IPS-18c (cell line): ENCODE data around the gene ASIC2.

Experiments used
- H3K4me3 ChIP-seq: 2 replicates; pipeline ENCODE4 v1.7.0; 2013; ENCODE audit warnings: low read depth, mild to moderate bottlenecking, low read length, moderate library complexity; ENCODE audit not compliant: insufficient read depth
- H3K9me3 ChIP-seq: one replicate; pipeline ENCODE4 v1.6.1; 2013; ENCODE audit warnings: mild to moderate bottlenecking, low read length, moderate library complexity; ENCODE audit not compliant: control insufficient read depth, insufficient read depth

ASIC2 gene

DNA sequence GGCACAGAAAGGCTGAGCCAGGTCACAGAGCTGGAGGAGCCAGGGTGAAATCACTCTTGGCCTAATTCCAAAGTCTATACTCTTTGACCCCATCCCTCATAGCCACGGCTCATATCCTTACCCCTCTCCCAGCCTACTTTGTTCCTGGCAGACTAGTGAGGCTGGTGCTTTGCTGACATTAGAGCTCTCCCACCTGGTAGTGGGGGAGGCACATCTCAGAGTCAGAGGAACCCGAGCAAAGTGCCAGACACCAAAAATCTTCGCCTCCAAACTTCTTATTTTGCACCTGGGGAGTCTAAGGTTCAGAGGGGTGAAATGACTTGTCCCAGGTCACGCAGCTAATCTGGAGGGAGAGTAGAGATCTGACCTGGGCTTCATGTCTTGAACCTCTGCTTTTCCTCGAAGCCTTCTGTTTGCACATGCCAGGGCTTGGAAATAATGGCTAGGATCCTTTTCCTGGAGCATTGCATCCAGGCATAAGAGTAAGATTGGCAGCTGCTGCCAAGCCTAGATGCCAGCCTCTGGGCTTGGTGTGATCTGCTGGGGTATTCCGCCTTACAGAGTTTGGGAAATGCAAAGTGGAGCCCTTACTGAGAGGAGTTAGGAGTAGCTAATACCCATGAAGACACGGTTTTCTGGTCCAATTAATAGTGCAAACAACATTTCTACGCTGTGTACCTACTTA, 174.6 kb downstream of the ASIC2 start:
- peaks cover 6% of the 10 kb centered on the region for H3K9me3 ChIP-seq
- no peak overlapping the region for H3K4me3 ChIP-seq

DNA sequence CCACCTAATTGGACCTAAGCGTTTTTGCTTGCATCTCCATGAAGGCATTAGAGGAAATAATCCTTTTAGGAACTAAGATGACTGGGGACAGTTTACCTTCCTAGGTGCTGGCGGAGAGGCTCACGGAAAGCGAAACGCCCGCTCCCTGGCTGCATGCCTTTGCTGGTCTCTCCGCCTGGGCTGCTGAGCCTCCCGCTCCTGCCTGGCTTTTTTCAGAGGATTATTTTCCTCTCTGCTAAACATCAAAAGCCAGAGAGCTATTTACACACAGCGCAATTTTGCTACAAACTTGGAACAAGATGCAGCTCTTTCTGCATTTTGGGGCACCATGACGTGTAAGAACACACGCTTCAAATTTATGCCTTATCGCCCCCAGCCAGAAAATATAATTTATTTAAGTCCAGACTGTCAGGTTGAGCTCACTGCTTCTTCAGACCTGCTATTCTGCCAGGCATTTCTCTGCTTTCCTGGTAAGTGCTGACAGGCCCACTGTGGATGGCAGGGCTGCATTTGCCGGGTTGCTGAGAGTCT, 177.0 kb downstream of the ASIC2 start:
- no peak overlapping the region for H3K4me3 ChIP-seq
- H3K9me3 ChIP-seq = peaks cover 6% of the 10 kb centered on the region

DNA sequence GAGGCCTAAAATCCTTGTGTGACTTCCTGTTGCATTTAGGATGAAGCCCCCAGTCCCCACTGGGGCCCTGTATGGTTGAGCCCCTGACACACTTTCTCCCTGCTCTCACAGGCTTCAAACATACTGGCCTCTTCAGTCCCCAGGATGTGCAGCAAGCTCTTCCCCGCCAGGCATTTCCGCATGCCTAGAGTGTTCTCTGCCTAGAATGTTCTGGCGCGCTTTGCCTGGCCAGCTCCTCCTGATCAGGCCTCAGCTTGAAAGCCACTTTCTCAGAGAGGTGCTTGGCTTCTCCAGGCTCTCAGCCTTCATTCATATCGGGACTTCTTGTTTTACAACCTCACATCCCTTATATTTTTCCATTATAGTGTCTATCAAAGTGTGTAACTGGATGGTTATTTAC, 177.7 kb downstream of the ASIC2 start:
- Histone ChIP-seq H3K4me3 (no peak overlapping the region), H3K9me3 (peaks cover 1% of the 10 kb centered on the region)

DNA sequence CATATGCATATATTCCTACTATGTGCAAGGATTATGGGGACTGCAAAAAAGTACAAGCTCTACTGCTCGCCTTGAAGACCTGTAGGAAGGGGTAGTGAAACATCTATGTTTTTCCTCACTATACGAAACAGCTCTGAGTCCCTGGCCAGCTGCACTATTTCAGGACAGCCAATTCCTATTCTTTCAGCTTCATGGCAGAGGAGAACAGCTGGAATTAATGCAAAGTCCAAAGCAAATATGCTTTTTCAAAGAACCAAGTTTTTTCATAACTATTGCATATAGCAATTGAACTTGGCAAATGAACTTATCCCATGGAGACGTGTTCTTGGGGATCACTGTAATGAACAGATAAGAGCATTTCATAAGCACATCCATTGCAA, 179.1 kb downstream of the ASIC2 start:
- H3K9me3 ChIP-seq = no peaks in the 10 kb centered on the region
- H3K4me3 ChIP-seq = no peak overlapping the region

DNA sequence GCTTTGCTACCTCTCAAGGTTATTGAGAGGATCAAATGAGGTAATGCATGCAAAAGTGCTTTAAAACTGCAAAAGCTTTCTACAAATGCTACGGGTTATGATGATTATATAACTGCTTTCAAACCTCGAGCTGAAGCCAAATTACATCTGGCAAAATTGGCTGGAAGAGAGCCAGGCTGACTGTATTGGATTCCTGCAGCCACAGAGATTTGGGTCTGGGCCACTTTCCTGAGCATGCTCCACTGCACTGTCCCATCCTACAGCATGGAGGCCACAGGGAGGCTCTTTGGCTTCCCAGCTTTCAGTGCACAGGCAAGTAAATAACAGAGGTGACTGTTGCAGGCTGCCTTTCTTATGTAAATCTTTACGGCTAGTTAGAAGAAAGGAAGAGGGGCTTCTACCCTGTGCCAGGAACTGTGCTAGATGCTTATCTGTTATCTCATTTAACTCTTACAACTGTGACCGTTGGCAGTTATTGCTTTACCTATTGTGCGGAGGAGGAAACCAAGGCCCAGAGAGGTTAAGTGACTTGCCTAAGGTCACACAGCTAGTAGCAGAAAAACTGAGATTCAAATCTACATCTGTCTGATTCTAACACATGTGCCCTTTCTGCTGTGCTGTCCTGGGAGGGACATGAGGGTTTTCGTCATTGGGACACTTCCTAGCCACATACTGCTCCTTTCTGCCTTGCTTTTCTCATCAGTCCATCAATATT, 179.7 kb downstream of the ASIC2 start:
- Histone ChIP-seq H3K4me3 (no peak overlapping the region), H3K9me3 (no peaks in the 10 kb centered on the region)

DNA sequence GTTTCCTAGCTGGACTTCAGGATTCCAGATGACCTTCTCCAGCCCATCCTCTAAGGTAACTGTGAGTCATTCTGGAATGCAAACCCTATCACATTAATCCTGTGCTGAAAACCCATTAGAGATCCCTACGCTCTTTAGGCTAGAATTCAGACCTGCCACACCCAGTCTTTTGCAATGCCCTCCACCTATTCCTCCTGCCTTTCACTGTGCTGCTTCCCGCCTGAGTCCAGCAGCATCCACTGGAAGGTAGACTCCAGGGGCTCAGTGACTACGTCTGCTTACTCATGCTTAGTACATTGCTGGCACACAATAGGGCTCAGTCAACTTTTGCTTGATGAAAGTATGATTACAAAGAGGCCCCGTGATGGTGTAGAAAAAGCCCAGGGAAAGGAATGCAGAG, 180.3 kb downstream of the ASIC2 start:
- no peaks in the 10 kb centered on the region for H3K9me3 ChIP-seq
- H3K4me3 ChIP-seq = no peak overlapping the region

DNA sequence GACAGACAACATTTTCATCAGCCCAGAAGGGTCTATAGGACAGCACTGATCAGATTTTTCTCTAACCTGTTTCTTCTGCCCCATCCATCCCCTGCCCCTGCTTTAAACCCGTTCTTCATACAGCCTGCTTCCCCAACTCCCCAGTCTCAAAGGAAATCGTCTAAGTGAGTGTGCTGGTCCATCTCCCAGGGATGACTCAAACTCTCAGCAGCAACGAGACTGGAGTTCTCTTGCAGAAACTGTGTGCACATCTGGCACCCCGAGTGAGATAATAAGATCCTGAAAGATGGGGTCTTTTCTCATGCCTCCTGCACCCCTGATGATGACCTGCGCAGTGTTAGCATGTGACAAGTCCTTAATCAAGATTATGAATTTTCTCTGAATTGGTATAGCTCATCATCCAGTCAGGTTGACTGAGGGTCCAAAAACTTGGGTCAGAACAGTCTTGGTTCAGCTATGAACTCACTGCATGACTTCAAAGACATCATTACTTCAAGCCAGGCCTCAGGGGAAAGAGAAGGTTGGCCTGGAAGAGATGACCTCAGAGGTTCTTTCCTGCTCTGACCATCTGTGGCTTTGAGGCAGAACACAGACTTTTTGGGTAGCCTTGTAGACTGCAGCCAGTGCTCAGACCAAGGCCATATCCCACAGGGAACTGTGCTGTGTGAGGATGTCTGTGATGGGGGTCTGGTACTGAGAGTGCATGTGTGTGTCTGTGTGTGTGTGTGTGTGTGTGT, 183.6 kb downstream of the ASIC2 start:
- H3K4me3 ChIP-seq = no peak overlapping the region
- peaks cover 2% of the 10 kb centered on the region for H3K9me3 ChIP-seq

DNA sequence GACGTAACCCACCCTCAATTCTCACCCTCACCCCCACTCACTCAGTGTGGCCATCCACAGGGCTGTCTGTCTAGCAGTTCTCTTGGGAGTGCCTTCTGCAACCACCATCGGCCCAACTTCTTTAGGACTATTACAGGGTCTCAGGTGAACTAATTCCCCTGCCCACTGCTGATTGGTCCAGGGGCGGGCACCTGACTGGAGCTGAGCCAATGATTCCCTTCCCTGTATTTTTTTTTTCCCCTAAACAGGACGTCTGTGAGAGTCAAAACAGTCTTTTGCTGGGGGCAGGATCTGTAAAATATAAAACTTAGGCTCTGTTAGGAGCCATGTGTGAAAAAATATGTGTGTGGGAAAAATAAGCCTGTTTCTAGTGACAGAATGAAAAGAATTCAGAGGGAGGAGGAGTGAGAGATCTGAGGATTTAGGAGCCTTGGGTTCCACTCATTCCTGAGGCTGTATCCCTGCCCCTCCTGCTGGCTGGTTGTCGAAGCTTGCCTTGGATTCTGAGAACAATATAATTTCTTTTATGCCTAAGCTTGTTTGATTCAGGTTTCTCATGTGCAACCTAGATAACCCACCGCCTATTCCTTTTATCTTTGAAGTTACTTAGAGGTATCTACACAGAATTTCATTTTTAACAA, 186.4 kb downstream of the ASIC2 start:
- no peak overlapping the region for H3K4me3 ChIP-seq
- H3K9me3 ChIP-seq = peaks cover 6% of the 10 kb centered on the region

DNA sequence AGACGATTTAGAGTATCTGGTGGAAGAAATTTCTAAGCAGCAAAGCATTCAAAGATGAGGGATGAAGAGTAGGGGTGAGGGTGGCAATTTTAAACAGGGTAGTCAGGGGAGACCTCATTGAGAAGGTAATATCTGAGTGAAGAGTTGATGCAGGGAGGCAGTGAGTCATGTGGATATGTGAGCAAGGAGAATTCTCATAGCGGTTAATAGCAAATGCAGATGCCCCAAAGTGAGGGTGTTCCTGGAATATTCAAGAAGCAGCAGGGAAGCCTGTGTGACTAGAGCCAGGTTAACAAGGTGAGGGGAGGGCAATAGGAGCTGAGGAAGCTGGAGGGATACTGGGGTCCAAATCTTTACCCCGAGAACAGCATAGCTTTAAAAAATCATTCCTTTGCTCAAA, 187.2 kb downstream of the ASIC2 start:
- Histone ChIP-seq H3K9me3 (peaks cover 6% of the 10 kb centered on the region), H3K4me3 (no peak overlapping the region)

DNA sequence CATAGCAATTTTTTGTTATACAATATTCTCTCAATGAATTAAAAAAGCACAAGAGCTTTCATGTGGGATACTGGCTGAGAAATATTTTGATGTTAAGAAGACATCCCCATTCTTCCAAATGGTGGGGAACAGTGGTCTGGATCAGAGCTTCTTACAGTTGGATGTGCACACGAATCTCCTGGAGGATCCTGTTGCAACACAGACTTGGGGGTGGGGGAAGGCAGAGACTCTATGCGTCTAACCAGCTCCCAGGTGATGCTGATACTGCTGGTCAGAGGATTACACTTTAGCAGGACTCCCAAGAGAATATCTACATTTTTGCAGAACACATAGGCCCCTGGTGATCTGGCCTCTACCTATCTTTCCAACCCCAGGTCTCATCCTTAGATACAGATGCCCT, 193.2 kb downstream of the ASIC2 start:
- no peak overlapping the region for H3K4me3 ChIP-seq
- peaks cover 4% of the 10 kb centered on the region for H3K9me3 ChIP-seq

DNA sequence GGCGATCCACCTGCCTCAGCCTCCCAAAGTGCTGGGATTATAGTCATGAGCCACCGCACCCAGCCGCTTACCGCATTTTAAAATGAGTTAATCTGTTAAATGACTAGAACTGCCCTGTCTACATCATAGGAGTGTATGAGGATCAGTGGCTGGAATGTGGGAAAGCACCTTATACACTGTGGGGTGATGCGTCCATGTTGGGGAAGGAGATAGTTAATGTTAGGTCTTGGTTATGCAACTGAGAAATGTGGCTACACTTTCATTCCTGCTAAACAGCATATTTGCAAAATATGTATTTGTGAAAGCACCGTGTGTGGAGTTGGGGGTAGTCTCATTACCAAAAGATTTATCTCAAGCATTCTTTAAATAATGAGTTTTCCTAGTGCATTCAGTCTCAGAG, 193.8 kb downstream of the ASIC2 start:
- H3K4me3 ChIP-seq = no peak overlapping the region
- H3K9me3 ChIP-seq = peaks cover 4% of the 10 kb centered on the region

DNA sequence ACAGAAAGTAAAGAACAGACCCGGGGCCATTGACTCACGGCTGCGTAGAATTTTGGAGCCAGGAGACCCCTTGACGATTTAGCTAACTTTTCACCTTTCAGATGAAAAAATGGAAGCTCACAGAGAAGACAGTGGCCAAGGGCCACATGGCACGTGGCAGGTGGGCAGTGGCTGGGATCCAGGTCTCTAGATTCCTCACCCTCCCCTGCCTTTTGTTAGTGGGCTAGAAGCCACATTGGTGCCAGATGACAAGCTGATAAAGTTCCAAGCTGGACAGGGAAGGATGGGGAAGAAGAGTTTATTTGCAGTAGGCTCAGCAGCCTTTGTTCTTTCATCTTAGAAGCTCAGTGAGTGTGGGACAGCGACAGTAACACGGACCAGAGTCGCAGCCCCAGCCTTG, 195.7 kb downstream of the ASIC2 start:
- no peaks in the 10 kb centered on the region for H3K9me3 ChIP-seq

DNA sequence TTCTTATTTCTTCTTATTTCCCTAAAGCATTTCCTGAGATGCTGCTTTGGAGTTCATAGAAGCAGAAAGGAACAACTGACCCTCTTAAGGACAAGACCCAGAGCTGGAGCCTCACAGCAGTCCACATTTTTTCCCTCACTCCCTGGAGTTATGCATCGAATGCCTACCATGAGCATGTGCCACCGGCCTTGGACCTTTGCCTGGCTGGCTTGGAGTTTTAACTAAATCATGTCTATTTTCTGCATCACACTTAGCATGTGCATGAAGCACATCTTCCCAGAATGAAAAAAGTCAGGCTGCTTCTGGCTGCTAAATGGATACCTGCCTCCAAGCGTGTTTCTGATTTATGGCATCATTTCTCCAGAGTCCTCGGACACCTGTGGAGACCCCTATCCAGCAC, 196.9 kb downstream of the ASIC2 start:
- Histone ChIP-seq H3K4me3 (no peak overlapping the region), H3K9me3 (no peaks in the 10 kb centered on the region)

More for the DNA sequence above, 195.7 kb downstream of the ASIC2 start:
- no peak overlapping the region for H3K4me3 ChIP-seq

DNA sequence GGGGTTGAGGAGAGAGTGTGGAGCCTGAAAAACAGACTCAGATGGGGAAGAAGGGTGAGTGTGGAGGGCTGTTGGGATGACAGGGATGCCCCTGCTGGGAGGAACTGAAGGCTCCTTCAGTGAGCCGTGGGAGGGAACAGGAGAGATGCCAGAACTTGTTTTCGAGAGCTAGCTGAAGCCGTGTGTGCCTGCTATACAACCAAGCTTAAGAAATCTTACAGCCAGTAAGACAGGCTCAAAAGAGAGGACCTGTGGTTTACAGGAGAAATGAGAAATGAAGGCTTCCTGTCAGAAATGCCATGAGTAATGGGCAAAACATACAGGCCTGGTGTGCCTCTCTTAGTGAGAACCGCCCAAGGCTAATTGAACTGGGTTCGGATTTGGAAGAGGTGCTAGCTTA, 201.8 kb downstream of the ASIC2 start:
- Histone ChIP-seq H3K9me3 (no peaks in the 10 kb centered on the region), H3K4me3 (no peak overlapping the region)

DNA sequence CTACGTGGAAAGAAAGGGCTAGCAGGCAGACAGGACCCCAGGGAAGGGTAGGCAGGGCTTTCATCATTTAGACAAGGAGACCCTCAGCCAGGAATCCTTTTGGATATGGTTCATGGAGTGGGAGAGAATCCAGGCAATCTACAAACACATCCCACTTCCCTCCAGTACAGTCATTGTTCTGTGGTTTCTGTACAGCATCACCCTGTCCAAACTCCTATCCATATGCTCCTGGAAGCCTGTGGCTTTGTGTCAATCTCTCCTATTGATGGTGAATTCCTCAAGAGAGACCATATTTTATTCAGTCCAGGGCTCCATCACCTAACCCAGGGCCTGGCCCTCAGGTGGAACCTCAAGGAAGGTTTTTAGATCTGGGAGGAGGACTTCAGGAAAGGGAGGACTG, 202.3 kb downstream of the ASIC2 start:
- Histone ChIP-seq H3K9me3 (no peaks in the 10 kb centered on the region), H3K4me3 (no peak overlapping the region)

DNA sequence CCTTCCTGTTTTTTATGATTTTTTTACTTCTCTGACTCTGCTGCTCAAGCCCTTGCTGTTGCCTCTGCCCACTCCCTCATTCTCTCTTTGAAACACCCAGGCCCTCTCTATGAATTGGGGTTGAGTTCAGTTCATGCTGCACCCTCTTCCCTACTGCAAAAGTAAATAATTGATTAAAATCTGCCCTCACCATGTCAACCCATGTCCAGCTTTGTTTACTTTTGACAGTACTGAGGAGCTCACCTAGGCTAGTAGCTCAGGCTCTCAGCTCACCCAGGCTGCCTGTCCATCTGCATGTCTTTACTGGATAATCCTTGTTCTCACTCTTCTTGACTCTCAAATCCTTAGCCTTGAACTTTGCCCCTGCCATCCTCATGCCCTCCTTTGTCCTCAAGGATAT, 206.2 kb downstream of the ASIC2 start:
- Histone ChIP-seq H3K4me3 (no peak overlapping the region), H3K9me3 (no peaks in the 10 kb centered on the region)

DNA sequence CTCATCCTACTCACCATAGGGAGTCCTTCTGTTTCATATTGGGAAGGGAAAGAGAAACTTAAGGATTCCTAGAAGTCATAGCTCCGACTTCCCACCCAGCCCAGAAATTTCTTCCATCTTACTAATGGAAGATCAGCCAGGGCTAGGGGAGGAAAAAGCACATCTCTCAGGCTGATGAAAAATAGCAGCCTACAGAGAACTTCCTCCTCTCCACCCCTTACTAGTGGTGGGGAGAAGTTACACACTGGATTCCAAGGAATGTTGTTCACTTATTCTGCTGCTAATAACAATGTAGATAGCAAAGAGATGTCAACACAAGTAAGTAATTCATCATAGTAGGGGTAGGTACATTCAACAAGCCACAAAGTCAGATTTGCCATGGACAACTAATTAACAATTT, 207.1 kb downstream of the ASIC2 start:
- H3K4me3 ChIP-seq = no peak overlapping the region
- H3K9me3 ChIP-seq = no peaks in the 10 kb centered on the region

DNA sequence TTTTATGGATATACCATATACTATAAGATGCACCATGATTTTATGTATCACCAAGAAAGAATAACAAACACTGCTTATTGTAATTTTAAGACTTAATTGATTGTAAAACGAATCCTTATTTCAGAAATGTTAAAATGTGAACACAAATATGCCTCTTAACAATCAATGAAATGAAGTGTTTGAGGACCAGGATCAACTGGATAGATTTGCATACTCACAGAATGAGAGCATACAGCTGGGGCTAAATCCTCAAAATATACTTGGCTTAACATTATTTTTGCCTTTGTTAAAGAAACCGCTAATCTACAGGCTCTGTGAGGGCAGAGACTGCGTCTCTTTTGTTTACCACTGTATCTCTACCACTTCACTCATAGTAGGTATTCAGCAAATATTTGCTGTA, 207.8 kb downstream of the ASIC2 start:
- no peaks in the 10 kb centered on the region for H3K9me3 ChIP-seq
- H3K4me3 ChIP-seq = no peak overlapping the region
